GM12878 (cell line): Measurements from ENCODE around the gene HSD3B2. TPM values are rescaled to one million over a fixed set of nuclear protein-coding genes. Genes with fewer than 3 reads are reported as not detected.
"Not testable (repeated sequence)": the region's sequence is repeated elsewhere in the genome, so short reads cannot be mapped to it uniquely, and the experiment has no call there.

Experiments
- ATAC-seq: fragments of 200-7000 bp; cut with Tn5 transposase; 3 replicates; pipeline ENCODE4 v1.9.1; 2020; ENCODE audit warnings: mild to moderate bottlenecking, moderate library complexity
- BruUV-seq: library from RNA; stranded (reverse); fragments of 400-500 nt; replicated peaks from 2 replicates; lab custom pipeline; 2021; lab: Mats Ljungman, UMichigan
- CTCF ChIA-PET: fragments of 300-600 bp; sonication (Branson Sonifier 250); formaldehyde crosslinking; extraction: SDS; loops from one replicate; lab custom pipeline; 2021; ENCODE audit warnings: inconsistent platforms; lab: Yijun Ruan, JAX
- POLR2A ChIA-PET: fragments of 350-600 bp; formaldehyde crosslinking; extraction: SDS; loops from one replicate; lab custom pipeline; 2021; ENCODE audit warnings: inconsistent platforms; lab: Charles Lee
- RAD21 ChIA-PET: fragments of 300-600 bp; sonication (Branson Sonifier 250); formaldehyde crosslinking; loops from one replicate; lab custom pipeline; 2023; ENCODE audit warnings: antibody characterized with exemption; ENCODE audit not compliant: unreplicated experiment; lab: Charles Lee
- SMC1A ChIA-PET: fragments of 300-600 bp; sonication (Branson Sonifier 250); formaldehyde crosslinking; loops from one replicate; lab custom pipeline; 2023; ENCODE audit not compliant: unreplicated experiment, uncharacterized antibody; lab: Charles Lee
- DNase-seq: peaks from one replicate; pipeline ENCODE4 v3.0.0-alpha.2; 2011; ENCODE audit warnings: low read depth, low spot score
- FAIRE-seq: peaks from 3 replicates; lab custom pipeline; 2011; peaks lifted over from hg19 to GRCh38; lab: Jason Lieb, UNC
- H2AFZ ChIP-seq: 2 replicates; pipeline ENCODE4 v1.6.0; 2011; ENCODE audit warnings: low read depth, low read length, control low read depth; ENCODE audit not compliant: control insufficient read depth
- H3K27ac ChIP-seq: 2 replicates; pipeline ENCODE4 v1.5.1; 2011; ENCODE audit warnings: control low read depth; ENCODE audit not compliant: control insufficient read depth, insufficient read depth
- H3K27me3 ChIP-seq, 2 experiments: replicated peaks in 1 of 2; 2 replicates each; pipeline versions ENCODE4 v1.6.0 to v1.6.1; 2011; ENCODE audit warnings: low read length in 1 of 2; ENCODE audit not compliant: control insufficient read depth in 2 of 2, insufficient read depth in 2 of 2
- H3K36me3 ChIP-seq, 2 experiments: 2 replicates each; pipeline ENCODE4 v1.5.1; 2011; ENCODE audit warnings: low read length in 1 of 2; ENCODE audit not compliant: control insufficient read depth in 2 of 2, insufficient read depth in 2 of 2
- H3K4me1 ChIP-seq: 2 replicates; pipeline ENCODE4 v1.6.1; 2011; ENCODE audit warnings: mild to moderate bottlenecking, low read length, moderate library complexity, mixed read lengths; ENCODE audit not compliant: control insufficient read depth, insufficient read depth
- H3K4me2 ChIP-seq: 2 replicates; pipeline ENCODE4 v1.6.0; 2011; ENCODE audit warnings: control low read depth; ENCODE audit not compliant: control insufficient read depth, insufficient read depth
- H3K4me3 ChIP-seq: fragments of 200-600 bp; sonication (generic); 2 replicates; pipeline ENCODE4 v1.5.1; 2016
- H3K79me2 ChIP-seq: 2 replicates; pipeline ENCODE4 v1.6.0; 2011; ENCODE audit warnings: low read length; ENCODE audit not compliant: control insufficient read depth, insufficient read depth
- H3K9ac ChIP-seq: 2 replicates; pipeline ENCODE4 v1.8.0; 2011; ENCODE audit warnings: low read length, control low read depth, mixed read lengths; ENCODE audit not compliant: control insufficient read depth, insufficient read depth
- H3K9me3 ChIP-seq: replicated peaks from 3 replicates; pipeline ENCODE4 v1.5.1; 2011; ENCODE audit warnings: mild to moderate bottlenecking, low read length; ENCODE audit not compliant: control insufficient read depth, insufficient read depth
- H4K20me1 ChIP-seq: 2 replicates; pipeline ENCODE4 v1.6.0; 2011; ENCODE audit not compliant: control insufficient read depth, insufficient read depth
- ASH2L ChIP-seq: fragments of 300-600, 200-600 bp; sonication (generic); IDR thresholded peaks from 2 replicates; pipeline ENCODE4 v1.6.1; 2017; ENCODE audit warnings: low read depth, mild to moderate bottlenecking, borderline replicate concordance
- ATF3 ChIP-seq: IDR thresholded peaks from 2 replicates; pipeline ENCODE4 v1.6.1; 2011; ENCODE audit warnings: low read depth, mild to moderate bottlenecking, low read length, moderate library complexity, borderline replicate concordance; ENCODE audit errors: extremely low read depth
- BACH1 ChIP-seq: fragments of 450-650 bp; IDR thresholded peaks from 2 replicates; pipeline ENCODE4 v1.6.1; 2017; ENCODE audit warnings: mild to moderate bottlenecking, borderline replicate concordance
- CBFB ChIP-seq: IDR thresholded peaks from 2 replicates; pipeline ENCODE4 v1.6.1; 2016; ENCODE audit warnings: antibody characterized with exemption, low read depth
- CBX3 ChIP-seq: fragments of 200-600 bp; sonication (generic); IDR thresholded peaks from 2 replicates; pipeline ENCODE4 v1.6.1; 2016; ENCODE audit warnings: low read depth, borderline replicate concordance
- CHD2 ChIP-seq: IDR thresholded peaks from 2 replicates; pipeline ENCODE4 v1.6.1; 2011; ENCODE audit warnings: low read depth, low read length, improper control_type of control experiment, borderline replicate concordance
- ELK1 ChIP-seq: IDR thresholded peaks from 2 replicates; pipeline ENCODE4 v1.6.1; 2012; ENCODE audit warnings: low read depth, low read length, improper control_type of control experiment
- FOXK2 ChIP-seq: fragments of 450-650 bp; IDR thresholded peaks from 2 replicates; pipeline ENCODE4 v1.6.1; 2017; ENCODE audit warnings: mild to moderate bottlenecking, moderate library complexity
- JUNB ChIP-seq: IDR thresholded peaks from 2 replicates; pipeline ENCODE4 v1.6.1; 2016; ENCODE audit warnings: antibody characterized with exemption, mild to moderate bottlenecking
- KDM1A ChIP-seq: fragments of 200-600 bp; sonication (generic); IDR thresholded peaks from 2 replicates; pipeline ENCODE4 v1.6.1; 2016; ENCODE audit warnings: borderline replicate concordance
- PAX5 ChIP-seq: IDR thresholded peaks from 2 replicates; pipeline ENCODE4 v1.6.1; 2011; ENCODE audit warnings: low read depth, low read length, borderline replicate concordance
- RELB ChIP-seq: fragments of 450-650 bp; IDR thresholded peaks from 2 replicates; pipeline ENCODE4 v1.6.1; 2017; ENCODE audit warnings: low read depth, mild to moderate bottlenecking, moderate library complexity
- SP1 ChIP-seq: IDR thresholded peaks from one replicate; pipeline ENCODE4 v1.6.1; 2011; ENCODE audit warnings: low read depth, low read length
- TBL1XR1 ChIP-seq: IDR thresholded peaks from 2 replicates; pipeline ENCODE4 v1.6.1; 2012; ENCODE audit warnings: low read depth, low read length, improper control_type of control experiment
- ZNF622 ChIP-seq: fragments of 450-650 bp; IDR thresholded peaks from 2 replicates; pipeline ENCODE4 v1.6.1; 2017; ENCODE audit warnings: mild to moderate bottlenecking, inconsistent platforms
- ZSCAN29 ChIP-seq: fragments of 450-650 bp; IDR thresholded peaks from 2 replicates; pipeline ENCODE4 v1.6.1; 2017; ENCODE audit warnings: mild to moderate bottlenecking, moderate library complexity
- WGBS: methylation state at CpG from one replicate; pipeline ENCODE4 v1.1.6; 2016; ENCODE audit warnings: low lambda C conversion rate; ENCODE audit not compliant: insufficient replicate concordance, insufficient coverage; ENCODE audit errors: missing lambda C conversion rate; 5-methylcytosine and 5-hydroxymethylcytosine counted together
- in situ Hi-C: fragments of 300-500 bp; cut with MboI; formaldehyde crosslinking; loops from 9 replicates; pipeline ENCODE4 v1.14.3; 2018; ENCODE audit warnings: mixed read lengths
- intact Hi-C: fragments of 100-400 bp; cut with micrococcal nuclease; formaldehyde crosslinking; loops from one replicate; pipeline ENCODE4 v1.14.2; 2022; ENCODE audit not compliant: unreplicated experiment
- polyA plus RNA-seq, 11 experiments: library from polyadenylated mRNA; depleted of rRNA in 4 of 11; unstranded in 6 of 11; stranded (reverse) in 5 of 11; fragments of >200 nt; fragmentation: Nextera tagmentation in 4 of 11; fragmentation: Illumina TruSeq in 1 of 11; extraction: Ambion mirVana in 4 of 11; extraction: Trizol in 1 of 11; gene quantifications; 1 replicate in 1 of 11; 2 replicates in 10 of 11; pipeline versions ENCODE4 v1.2.1 to v1.2.3, GENCODE V29; 2011 to 2016; ENCODE audit warnings: inconsistent platforms in 2 of 11, missing spikeins in 2 of 11, low read depth in 1 of 11
- total RNA-seq, 4 experiments: library from RNA; depleted of rRNA in 3 of 4; stranded (reverse); fragments of >200 nt in 3 of 4; fragmentation: Illumina TruSeq in 1 of 4; extraction: Trizol in 1 of 4; gene quantifications; 2 replicates each; pipeline versions ENCODE4 v1.2.1 to v1.2.3, GENCODE V29; 2013 to 2021

The HSD3B2 gene
- total and polyA plus RNA-seq, 10 of the 15 experiments (the other 5 are each of a cell fraction or from before 2014, with no cell fraction given): 0.56 TPM; not detected in 9

GRCh38 chr1:119377594-119377993, 37.4 kb upstream of the HSD3B2 start:
- RAD21 ChIA-PET, FAIRE-seq, POLR2A ChIA-PET, H3K9me3 ChIP-seq, H3K4me3 ChIP-seq, H3K27me3 ChIP-seq, DNase-seq, H3K79me2 ChIP-seq, H3K9ac ChIP-seq, H4K20me1 ChIP-seq, ATAC-seq, H3K36me3 ChIP-seq, H3K4me1 ChIP-seq, H2AFZ ChIP-seq, H3K4me2 ChIP-seq, H3K27ac ChIP-seq, BruUV-seq: not testable (repeated sequence)
- 8% methylated on average over 2 of the region's 2 CpGs for WGBS
- in situ Hi-C loops: loop anchor here (10.0 kb wide), 1 partner anchor 297 kb away; no protein-coding TSS in a partner anchor
- intact Hi-C loops: loop anchor here (10.0 kb wide), 1 partner anchor 97 kb away; no protein-coding TSS in a partner anchor
- SMC1A ChIA-PET: interaction anchor here (1.5 kb wide), 1 partner anchor 102 kb away, joined by 7 read pairs; no protein-coding TSS in a partner anchor
- CTCF ChIA-PET: interaction anchor here (1.0 to 1.4 kb wide), 2 partner anchors 9 to 103 kb away, joined by 3 to 6 read pairs; partner anchors contain the start of gene HAO2

- intact Hi-C loops (loop anchor here (10.0 kb wide), 1 partner anchor 96 kb away; no protein-coding TSS in a partner anchor), in situ Hi-C loops (loop anchor here (10.0 kb wide), 1 partner anchor 296 kb away; no protein-coding TSS in a partner anchor)
- H3K4me1 ChIP-seq: no peaks in the 10 kb centered on the region
- FAIRE-seq (no peak), DNase-seq (no peak), ATAC-seq (no peak)
- H3K79me2 ChIP-seq: no peaks in the 10 kb centered on the region
- ChIA-PET CTCF (no interaction called here), SMC1A (interaction anchor here (1.3 to 1.5 kb wide), 2 partner anchors 8 to 103 kb away, joined by 3 to 7 read pairs; no protein-coding TSS in a partner anchor), POLR2A (no interaction called here), RAD21 (interaction anchor here (1.2 kb wide), 1 partner anchor 104 kb away, joined by 3 read pairs; no protein-coding TSS in a partner anchor)
- H3K27me3 ChIP-seq: no peaks in the 10 kb centered on the region
- H2AFZ ChIP-seq: no peak overlapping the region
- H3K9me3 ChIP-seq: no peaks in the 10 kb centered on the region; the same call in 2 of the 3 replicates
- no peak overlapping the region for H3K4me2 ChIP-seq
- no peak overlapping the region for H3K9ac ChIP-seq
- no TSS peak for BruUV-seq
- no peak overlapping the region for H3K27ac ChIP-seq
- 79% methylated on average over 1 of the region's 1 CpG for WGBS
- no peak overlapping the region for H3K4me3 ChIP-seq
- H4K20me1 ChIP-seq: no peaks in the 10 kb centered on the region
- H3K36me3 ChIP-seq: no peaks in the 10 kb centered on the region
- no peak for TF ChIP-seq ELK1
- no peak for TF ChIP-seq PAX5
- no peak for TF ChIP-seq JUNB
- no peak for TF ChIP-seq CBFB
- no peak for TF ChIP-seq RELB
- TF ChIP-seq ZNF622: no peak
- TF ChIP-seq TBL1XR1: no peak
- no peak for TF ChIP-seq ATF3
- no peak for TF ChIP-seq BACH1
- no peak for TF ChIP-seq ZSCAN29
- TF ChIP-seq KDM1A: no peak
- no peak for TF ChIP-seq FOXK2
- no peak for TF ChIP-seq SP1
- no peak for TF ChIP-seq CHD2
- no peak for TF ChIP-seq ASH2L
- TF ChIP-seq CBX3: no peak
Measured at GRCh38 chr1:119379117-119379516, 35.8 kb upstream of the HSD3B2 start.
